ENCODE data around the gene VAMP3.
A peak's percentile ranks its signal among the peaks of the same experiment; 100 is the strongest.
"Not testable (repeated sequence)": the region's sequence is repeated elsewhere in the genome, so short reads cannot be mapped to it uniquely, and the experiment has no call there.

The VAMP3 gene

DNA sequence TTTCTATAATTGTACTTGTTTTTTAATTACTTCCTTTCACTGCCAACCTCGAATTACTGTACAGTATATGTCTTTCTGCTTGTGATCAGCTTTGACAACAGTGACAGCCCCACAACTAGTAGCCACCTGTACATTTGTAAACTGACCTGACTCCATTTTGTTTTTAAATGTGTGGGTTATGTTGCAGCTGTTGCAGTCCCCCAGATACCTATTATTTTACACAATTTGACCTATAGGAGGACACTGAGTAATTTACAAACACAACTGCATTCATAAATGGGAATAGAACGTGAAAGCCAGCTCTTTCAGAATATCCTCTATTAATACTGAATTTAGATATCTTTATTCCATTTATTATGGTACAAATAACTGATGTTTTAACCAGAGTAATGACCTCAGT, 2.5 kb upstream of the VAMP3 start:
- no peak for DNase-seq (ENCODE audit: low read depth)

- DNase-seq (ENCODE audit: low read depth): no peak
Observed at GRCh38 chr1:7769673-7770412, 1.3 kb upstream of the VAMP3 start.

- DNase-seq (ENCODE audit: low read depth): no peak
Observed at GRCh38 chr1:7770669-7770996, 463 bp upstream of the VAMP3 start.

GRCh38 chr1:7771823-7772299, 765 bp downstream of the VAMP3 start:
- DNase-seq (ENCODE audit: low read depth): no peak

GRCh38 chr1:7777591-7777990, 6.5 kb downstream of the VAMP3 start:
- no peak for DNase-seq (ENCODE audit: low read depth)

- no peak for DNase-seq (ENCODE audit: low read depth)
Observed at GRCh38 chr1:7778133-7778628, 7.1 kb downstream of the VAMP3 start.

GRCh38 chr1:7780976-7781375, 9.9 kb downstream of the VAMP3 start:
- DNase-seq (ENCODE audit: low read depth): no peak

DNA sequence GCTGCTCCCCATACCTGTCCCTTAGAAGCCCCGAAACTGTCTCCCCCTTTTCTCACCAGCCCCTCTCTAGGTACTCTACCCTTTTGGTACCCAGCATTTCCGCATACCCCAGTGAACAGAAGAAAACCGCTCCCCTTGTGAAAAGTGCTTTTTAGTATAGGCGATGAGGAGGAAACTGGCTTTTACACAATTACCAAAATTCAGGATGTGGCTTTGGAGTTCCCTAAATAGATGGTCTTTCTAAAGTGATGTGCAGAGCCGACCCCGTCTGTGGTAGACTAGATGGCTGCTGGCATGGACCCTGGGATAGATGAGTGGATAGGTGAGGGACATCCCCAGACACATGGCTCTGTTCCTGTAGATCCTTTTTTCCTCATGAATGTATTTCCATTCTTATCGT, 10.4 kb downstream of the VAMP3 start:
- no peak for DNase-seq (ENCODE audit: low read depth)

- no peak for DNase-seq (ENCODE audit: low read depth)
Observed at GRCh38 chr1:7781923-7782495, 10.9 kb downstream of the VAMP3 start.

DNA sequence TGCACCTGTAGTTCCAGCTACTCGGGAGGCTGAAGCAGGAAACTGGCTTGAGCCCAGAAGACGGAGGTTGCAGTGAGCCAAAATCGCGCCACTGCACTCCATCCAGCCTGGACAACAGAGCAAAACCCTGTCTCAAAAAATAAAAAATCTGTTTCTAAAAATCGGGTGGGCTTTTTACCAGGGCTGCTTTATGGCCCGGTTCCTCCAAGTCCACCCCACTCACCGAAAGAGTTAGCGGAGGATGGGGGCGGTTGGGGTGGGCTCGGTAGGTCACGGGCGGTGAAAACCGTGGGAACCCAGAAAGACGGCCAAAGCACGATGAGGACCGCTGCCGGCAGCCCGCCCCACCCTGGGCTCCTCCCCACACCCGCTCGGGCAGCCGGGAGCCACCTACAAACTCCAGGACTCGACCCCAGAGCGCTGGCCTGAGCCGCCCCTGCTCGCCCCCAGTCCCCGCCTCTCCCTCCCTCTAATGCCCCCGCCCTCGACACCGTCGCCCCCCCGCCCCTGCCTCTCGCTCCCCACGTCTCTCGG, 12.1 kb downstream of the VAMP3 start:
- no peak for DNase-seq (ENCODE audit: low read depth)

DNA sequence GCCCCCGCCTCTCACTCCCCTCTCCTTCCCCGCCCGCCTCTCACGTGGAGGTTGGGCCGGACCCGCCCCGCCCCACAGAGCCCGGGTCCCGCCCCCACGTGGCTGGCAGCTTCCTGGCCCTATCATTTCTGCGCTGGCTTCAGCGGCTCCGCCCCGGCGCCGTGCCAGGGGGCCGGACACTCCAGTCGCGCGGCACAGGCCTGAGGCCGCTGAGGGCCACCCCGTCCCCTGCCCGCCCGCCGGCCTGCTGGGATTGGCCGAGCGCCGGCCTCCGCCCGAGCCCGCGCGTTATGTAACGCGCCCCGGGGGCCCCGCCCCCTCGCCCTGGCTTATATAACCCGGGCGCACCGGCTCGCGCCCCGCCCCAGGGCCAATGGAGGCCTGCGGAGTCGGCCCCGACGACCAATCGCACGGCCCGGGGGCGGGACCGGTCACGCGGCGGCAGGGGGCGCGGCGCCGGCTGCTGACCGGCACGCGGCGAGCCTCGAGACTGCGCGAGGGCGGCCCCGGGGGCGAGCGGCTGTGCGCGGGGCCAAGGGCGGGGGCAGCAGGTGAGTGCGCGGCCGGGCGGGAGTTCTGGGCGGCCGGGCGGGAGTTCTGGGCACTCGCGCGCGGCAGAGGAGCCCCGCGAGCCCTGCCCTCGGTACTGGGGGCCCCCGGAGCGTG, 12.9 kb downstream of the VAMP3 start, which contains the start of gene PER3:
Gene PER3 (plus strand): TSS at position 466 of the 666 bp plus-strand sequence. CDS start 587 bp downstream, outside the sequence.
- DNase-seq (ENCODE audit: low read depth): peak; percentile 90

GRCh38 chr1:7784492-7785071, 13.5 kb downstream of the VAMP3 start:
- no peak for DNase-seq (ENCODE audit: low read depth)

DNA sequence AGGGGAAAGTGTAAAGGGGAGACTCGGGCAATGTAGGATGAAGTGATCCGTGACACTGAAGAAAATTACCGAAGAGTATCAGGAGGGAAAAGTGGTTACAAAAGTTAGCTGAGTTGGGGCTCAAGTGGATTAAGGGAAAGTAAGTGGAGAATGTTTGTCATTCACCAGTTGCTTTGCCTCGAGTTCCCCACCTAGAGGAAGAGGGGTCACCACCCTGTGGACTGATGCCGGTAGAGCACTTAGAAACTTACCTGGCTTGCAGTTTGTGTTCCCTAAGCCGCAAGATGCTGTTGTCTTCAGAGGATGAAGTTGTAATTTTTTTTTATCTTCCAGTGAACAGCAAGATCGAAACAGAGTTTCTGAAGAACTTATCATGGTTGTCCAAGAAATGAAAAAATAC, 14.0 kb downstream of the VAMP3 start:
- no peak for DNase-seq (ENCODE audit: low read depth)

DNA sequence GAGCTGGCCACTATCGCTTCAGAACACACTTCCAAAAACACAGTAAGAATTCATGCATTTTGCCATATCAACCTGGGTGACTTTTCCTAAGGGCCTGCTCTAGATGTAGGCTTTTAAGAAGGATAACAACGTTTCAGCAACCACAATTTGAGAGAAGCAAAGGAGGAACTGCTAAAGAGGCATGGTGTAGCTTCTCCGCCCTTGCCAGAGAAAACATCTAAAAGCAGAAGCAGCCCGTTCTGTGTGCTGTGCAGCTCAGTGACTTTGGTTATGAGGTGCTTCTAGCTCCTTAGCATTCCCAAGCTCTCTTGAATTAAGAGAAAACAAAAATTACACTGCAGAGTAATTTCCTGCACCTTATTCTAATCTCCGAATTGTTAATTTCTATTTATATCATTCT, 15.7 kb downstream of the VAMP3 start:
- no peak for DNase-seq (ENCODE audit: low read depth)

GRCh38 chr1:7789828-7790227, 18.7 kb downstream of the VAMP3 start:
- no peak for DNase-seq (ENCODE audit: low read depth)

GRCh38 chr1:7791027-7791426, 19.9 kb downstream of the VAMP3 start:
- DNase-seq (ENCODE audit: low read depth): not testable (repeated sequence)

DNA sequence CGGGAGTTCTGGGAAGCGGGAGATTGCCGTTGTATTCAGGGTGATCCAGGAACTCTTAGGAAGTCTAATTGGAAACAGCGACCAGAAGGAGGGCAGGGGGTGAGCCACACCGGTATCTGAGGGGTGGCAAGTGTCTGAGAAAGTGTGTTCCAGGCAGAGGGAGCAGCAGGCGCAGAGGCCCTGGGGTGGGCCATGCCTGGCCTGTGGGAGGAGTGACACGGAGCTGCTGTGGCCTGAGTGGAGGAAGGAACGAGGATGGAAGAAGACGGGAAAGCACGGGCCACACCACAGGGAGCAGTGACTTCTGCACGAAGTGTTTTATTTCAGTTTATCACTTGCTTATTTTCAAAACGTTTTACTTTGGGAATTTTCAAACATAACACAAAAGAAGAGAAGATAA, 24.3 kb downstream of the VAMP3 start:
- DNase-seq (ENCODE audit: low read depth): no peak

- DNase-seq (ENCODE audit: low read depth): no peak
Observed at GRCh38 chr1:7805460-7805859, 34.4 kb downstream of the VAMP3 start.

- DNase-seq (ENCODE audit: low read depth): no peak
Observed at GRCh38 chr1:7808253-7808844, 37.3 kb downstream of the VAMP3 start.

GRCh38 chr1:7809742-7810141, 38.6 kb downstream of the VAMP3 start:
- no peak for DNase-seq (ENCODE audit: low read depth)

DNA sequence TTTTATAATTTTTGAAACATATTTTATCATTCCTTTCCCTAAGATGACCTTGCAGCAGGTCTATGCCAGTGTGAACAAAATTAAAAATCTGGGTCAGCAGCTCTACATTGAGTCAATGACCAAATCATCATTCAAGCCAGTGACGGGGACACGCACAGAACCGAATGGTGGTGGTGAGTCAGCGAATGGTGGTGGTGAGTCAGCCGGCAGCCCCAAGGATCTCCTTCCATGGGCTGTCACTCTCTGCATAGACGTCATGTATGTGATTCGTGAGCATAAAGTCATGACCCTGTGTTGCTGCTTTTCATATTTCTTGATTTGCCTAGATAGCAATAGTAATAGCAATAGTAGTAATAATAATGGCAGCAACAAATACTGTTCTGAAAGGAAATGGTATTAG, 39.3 kb downstream of the VAMP3 start:
- no peak for DNase-seq (ENCODE audit: low read depth)

- no peak for DNase-seq (ENCODE audit: low read depth)
Observed at GRCh38 chr1:7811476-7811875, 40.4 kb downstream of the VAMP3 start.
